Prostate gland (tissue), 2 donors: Measurements from ENCODE around the gene BARX2.

Source experiments
- POLR2A ChIP-seq: fragments of 450-650 bp; IDR thresholded peaks from one replicate; pipeline ENCODE4 v1.6.1; 2016; ENCODE audit warnings: antibody characterized with exemption, mild to moderate bottlenecking
- POLR2AphosphoS5 ChIP-seq: sonication (generic); formaldehyde crosslinking; IDR thresholded peaks from one replicate; pipeline ENCODE4 v1.6.1; 2017; ENCODE audit warnings: antibody characterized with exemption
- TF ChIP-seq, protein P1 (sequence below), 4 experiments: fragments of 200-600 bp in 2 of 4; fragments of 450-650 bp in 2 of 4; sonication (generic) in 2 of 4; IDR thresholded peaks; 1 replicate in 3 of 4; 2 replicates in 1 of 4; pipeline ENCODE4 v1.5.1; 2016 to 2019; ENCODE audit warnings: antibody characterized with exemption in 4 of 4, mild to moderate bottlenecking in 2 of 4, moderate library complexity in 2 of 4

DNA sequence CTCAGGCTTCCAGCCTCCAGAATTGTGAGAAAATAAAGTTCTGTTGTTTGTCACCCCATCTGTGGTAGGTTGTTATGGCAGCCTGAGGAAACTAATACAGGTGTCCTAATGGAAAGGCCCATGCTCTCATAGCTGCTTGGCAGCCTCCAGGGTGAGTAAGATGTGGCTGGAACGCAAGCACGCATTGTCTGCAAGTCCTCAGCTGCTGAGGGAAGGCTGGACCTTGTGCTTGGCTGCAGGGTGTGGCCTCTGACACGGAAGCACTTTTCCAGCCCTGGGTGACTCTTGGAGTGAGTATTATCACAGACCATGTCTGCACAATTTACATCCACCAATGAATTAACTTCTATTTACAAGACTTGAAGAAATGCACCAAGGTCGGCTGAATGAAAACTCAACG lies 44.4 kb upstream of the BARX2 start:
- TF ChIP-seq, protein P1, sequence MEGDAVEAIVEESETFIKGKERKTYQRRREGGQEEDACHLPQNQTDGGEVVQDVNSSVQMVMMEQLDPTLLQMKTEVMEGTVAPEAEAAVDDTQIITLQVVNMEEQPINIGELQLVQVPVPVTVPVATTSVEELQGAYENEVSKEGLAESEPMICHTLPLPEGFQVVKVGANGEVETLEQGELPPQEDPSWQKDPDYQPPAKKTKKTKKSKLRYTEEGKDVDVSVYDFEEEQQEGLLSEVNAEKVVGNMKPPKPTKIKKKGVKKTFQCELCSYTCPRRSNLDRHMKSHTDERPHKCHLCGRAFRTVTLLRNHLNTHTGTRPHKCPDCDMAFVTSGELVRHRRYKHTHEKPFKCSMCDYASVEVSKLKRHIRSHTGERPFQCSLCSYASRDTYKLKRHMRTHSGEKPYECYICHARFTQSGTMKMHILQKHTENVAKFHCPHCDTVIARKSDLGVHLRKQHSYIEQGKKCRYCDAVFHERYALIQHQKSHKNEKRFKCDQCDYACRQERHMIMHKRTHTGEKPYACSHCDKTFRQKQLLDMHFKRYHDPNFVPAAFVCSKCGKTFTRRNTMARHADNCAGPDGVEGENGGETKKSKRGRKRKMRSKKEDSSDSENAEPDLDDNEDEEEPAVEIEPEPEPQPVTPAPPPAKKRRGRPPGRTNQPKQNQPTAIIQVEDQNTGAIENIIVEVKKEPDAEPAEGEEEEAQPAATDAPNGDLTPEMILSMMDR (IDR thresholded peaks at IDR 0.05): no peak
- no peak for TF ChIP-seq POLR2A
- TF ChIP-seq POLR2AphosphoS5: no peak
